ENCODE data around the gene GINS3. TPM values are rescaled to one million over a fixed set of nuclear protein-coding genes. Genes with fewer than 3 reads are reported as not detected.
"Not testable (repeated sequence)": the region's sequence is repeated elsewhere in the genome, so short reads cannot be mapped to it uniquely, and the experiment has no call there.

GINS3 gene
- polyA plus RNA-seq, 4 donors, result 11.5 to 14.0 (median 12.4) TPM

- DNase-seq (ENCODE audit: low read depth in 4 of 4, low spot score in 3 of 4), result no peak
These were observed 7.0 kb upstream of the GINS3 start for GRCh38 chr16:58385218-58385773.

DNA sequence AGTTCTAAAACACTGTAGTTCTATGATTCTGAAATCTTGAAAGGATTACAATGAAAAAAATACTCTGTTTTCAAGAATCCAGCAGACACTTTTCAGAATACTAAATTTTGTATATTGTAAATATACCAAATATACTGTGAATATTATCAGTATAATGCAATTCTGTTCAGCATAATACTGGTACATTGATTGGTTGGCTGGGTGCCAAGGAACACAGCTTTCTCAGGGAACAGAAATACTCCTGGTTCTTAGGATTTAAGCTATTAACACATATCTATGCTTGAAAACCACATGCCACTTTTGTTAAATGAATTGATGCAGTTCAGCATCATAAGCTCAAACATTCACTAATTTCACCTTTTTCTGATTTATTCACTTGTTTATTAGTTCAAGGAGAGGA lies 2.5 kb upstream of the GINS3 start:
- DNase-seq (ENCODE audit: low read depth in 4 of 4, low spot score in 3 of 4), result no peak

DNA sequence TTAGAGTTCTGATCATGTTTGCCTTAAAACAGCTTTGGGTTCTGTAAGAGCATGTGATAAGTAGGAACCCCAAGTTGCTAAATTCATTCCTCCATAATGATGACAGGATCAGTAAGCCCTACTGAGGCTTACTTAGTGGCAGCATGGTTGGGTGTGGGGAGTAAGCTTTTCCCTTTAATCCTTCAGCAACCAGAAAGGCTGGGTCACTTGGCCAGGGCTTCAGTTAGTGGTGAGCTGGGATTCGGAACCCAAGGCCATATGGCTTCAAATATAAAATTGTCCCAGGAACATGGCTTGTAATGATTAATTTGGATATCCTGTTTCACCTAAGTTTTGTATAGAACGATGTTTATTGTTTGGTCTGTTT lies 850 bp downstream of the GINS3 start:
- DNase-seq (ENCODE audit: low read depth in 4 of 4, low spot score in 3 of 4), result no peak

DNA sequence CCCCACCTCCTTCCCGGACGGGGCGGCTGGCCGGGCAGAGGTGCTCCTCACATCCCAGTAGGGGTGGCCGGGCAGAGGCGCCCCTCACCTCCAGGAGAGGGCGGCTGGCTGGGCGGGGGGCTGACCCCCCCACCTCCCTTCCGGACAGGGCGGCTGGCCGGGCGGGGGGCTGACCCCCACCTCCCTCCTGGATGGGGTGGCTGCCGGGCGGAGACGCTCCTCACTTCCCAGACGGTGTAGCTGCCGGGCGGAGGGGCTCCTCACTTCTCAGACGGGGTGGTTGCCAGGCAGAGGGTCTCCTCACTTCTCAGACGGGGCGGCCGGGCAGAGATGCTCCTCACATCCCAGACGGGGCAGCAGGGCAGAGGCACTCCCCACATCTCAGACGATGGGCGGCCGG lies 4.6 kb downstream of the GINS3 start:
- not testable (repeated sequence) for DNase-seq (ENCODE audit: low read depth in 4 of 4, low spot score in 3 of 4)

DNA sequence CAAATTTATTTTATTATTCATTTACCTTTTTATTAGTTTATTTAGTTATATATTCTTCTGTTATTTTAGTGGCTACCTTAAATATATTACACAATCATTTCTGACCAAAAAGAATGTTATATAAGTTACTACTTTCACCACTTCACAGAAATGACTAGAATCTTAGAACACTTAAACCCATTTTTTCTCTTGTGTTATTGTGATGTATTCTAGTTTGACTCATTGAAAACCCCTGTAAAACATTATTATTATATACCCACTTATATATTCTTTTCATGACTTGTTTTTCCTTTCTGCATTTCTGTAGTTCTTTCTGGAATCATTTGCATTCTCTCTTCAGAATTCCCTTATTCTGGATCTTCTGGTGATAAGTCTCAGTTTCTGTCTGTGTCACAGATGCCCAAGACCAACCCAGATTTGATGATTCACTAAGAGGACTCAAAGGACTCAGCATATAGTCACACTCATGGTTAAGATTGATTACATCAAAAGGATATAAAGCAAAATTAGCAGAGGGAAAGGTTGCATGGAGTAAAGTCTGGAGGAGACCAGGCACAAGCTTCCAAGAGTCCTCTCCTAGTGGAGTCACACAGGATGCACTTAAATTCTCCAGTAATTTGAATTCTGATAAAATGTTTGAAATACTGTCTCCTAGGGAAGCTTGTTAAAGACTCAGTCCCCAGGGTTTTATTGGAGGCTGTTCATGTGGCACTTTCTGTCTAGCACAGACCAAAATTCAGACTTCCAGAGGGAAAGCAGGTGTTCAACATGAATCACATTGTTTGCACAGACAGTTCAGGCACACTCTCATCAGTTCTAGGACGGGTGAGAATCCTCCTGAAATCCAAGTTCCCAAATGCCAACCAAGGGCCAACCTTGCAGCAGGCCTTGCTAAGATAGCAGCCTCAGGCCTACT lies 7.7 kb downstream of the GINS3 start:
- DNase-seq (ENCODE audit: low read depth in 4 of 4, low spot score in 3 of 4), result no peak

DNA sequence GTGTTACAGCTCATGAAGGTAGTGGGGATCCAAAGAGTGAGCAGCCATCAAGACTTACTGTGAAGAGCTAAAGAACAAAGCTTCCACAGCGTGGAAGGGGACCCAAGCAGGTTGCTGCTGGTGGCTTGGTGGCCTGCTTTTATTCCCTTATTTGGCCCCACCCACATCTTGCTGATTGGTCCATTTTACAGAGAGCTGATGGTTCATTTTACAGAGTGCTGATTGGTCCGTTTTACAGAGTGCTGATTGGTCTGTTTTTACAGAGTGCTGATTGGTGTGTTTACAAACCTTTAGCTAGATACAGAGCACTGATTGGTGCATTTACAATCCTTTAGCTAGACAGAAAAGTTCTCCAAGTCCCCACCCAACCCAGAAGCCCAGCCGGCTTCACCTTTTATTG lies 9.0 kb downstream of the GINS3 start:
- not testable (repeated sequence) for DNase-seq (ENCODE audit: low read depth in 4 of 4, low spot score in 3 of 4)

- no peak for DNase-seq (ENCODE audit: low read depth in 4 of 4, low spot score in 3 of 4)
These were observed 10.5 kb downstream of the GINS3 start for GRCh38 chr16:58402796-58403195.

- no peak for DNase-seq (ENCODE audit: low read depth in 4 of 4, low spot score in 3 of 4)
These were observed 17.2 kb downstream of the GINS3 start for GRCh38 chr16:58409316-58409973.

DNA sequence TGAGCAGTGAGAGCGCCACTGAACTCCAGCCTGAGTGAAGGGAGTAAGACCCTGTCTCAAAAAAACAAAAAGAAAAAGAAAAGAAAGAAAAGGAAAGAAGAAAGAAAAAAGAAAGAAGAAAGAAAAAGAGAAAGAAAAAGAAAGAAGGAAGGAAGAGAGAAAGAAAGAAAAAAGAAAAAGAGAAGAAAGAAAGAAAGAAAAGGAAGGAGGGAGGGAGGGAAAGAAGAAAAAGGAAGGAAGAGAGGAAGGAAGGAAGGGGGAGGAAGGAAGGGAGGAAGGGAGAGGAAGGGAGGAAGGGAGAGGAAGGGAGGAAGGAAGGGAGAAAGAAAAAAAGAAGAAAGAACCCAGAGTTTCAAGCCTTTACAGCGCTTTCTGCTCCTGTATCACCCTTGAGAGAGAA lies 19.1 kb downstream of the GINS3 start:
- DNase-seq (ENCODE audit: low read depth in 4 of 4, low spot score in 3 of 4), result no peak

- no peak for DNase-seq (ENCODE audit: low read depth in 4 of 4, low spot score in 3 of 4)
These were observed 19.7 kb downstream of the GINS3 start for GRCh38 chr16:58411736-58412614.

DNA sequence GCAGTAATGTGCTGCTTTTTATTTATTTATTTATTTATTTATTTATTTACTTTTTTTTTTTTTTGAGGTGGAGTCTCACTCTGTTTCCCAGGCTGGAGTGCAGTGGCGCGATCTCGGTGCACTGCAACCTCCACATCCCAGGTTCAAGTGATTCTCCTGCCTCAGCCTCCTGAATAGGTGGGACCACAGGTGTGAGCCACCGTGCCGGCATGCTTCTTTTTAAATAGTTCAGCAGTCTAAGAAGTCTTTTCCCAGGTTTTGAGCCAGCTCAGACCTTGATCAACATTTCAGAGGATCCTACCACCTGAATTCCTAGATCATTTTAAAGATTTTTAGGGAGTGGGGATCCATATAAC lies 20.3 kb downstream of the GINS3 start:
- DNase-seq (ENCODE audit: low read depth in 4 of 4, low spot score in 3 of 4), result not testable (repeated sequence)

DNA sequence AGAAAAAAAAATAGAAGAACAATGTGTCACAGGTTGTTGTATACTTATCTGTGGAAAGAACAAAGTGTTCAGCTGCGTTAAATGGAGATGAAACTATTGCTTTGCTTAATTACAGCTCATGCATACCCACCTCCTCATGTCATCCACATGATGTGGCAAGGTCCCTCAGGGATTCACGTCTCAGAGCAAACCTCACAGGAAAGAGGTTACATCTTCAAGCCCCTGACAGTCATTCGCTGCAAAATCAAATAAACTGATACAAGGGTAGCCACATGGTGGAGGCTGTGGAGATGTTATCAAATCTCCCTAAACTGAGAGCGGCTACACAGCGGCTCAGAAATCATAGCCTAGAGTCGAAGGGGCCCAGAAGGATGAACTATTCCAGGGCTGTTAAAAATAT lies 21.1 kb downstream of the GINS3 start:
- DNase-seq (ENCODE audit: low read depth in 4 of 4, low spot score in 3 of 4), result no peak

- no peak for DNase-seq (ENCODE audit: low read depth in 4 of 4, low spot score in 3 of 4)
These were observed 22.7 kb downstream of the GINS3 start for GRCh38 chr16:58415003-58415402.

DNA sequence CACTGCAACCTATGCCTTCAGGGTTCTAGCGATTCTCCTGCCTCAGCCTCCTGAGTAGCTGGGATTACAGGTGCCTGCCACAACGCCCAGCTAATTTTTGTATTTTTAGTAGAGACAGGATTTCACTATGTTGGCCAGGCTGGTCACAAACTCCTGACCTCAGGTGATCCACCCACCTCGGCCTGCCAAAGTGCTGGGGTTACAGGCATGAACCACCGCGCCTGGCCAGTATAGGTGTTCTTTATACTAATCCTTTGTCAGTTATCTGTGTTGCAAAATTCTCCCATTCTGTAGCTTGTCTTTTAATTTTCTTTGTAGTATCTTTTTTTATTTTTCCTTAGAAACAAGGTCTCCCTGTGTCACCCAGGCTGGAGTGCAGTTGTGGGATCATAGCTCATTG lies 23.7 kb downstream of the GINS3 start:
- DNase-seq (ENCODE audit: low read depth in 4 of 4, low spot score in 3 of 4), result not testable (repeated sequence)

DNA sequence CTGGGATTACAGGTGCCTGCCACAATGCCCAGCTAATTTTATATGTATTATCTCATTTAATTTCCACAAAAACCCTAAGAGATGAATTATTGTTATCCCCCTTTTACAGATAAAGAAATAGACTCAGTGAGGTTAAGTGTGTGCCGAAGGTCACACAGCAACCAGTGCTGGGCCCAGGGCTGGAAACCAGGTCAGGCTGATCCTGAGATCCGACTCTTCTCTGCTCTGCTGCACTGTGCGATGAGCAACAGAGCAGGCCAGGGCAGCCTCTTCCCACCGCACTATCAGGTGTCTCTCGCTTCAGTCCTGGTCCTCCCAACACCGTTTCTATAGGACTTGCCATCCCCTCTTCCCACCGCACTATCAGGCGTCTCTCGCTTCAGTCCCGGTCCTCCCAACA lies 24.8 kb downstream of the GINS3 start:
- DNase-seq (ENCODE audit: low read depth in 4 of 4, low spot score in 3 of 4), result no peak

- no peak for DNase-seq (ENCODE audit: low read depth in 4 of 4, low spot score in 3 of 4)
These were observed 25.3 kb downstream of the GINS3 start for GRCh38 chr16:58417600-58417999.

DNA sequence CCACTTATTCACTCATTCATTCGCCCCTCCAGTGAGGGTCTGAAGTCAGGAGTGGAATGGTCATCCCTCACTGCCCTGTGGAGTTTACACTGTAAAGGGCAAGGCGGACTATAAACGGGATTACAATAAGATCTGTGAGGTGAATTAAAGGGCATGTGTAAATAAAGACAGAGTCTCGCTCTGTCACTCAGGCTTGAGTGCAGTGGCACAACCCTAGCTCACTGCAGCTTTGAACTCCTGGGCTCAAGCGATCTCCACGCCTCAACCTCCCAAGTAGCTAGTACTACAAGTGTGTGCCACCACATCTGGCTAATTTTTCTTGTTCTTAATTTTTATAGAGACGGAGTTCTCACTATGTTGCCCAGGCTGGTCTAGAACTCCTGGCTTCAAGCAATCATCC lies 25.8 kb downstream of the GINS3 start:
- DNase-seq (ENCODE audit: low read depth in 4 of 4, low spot score in 3 of 4), result no peak

DNA sequence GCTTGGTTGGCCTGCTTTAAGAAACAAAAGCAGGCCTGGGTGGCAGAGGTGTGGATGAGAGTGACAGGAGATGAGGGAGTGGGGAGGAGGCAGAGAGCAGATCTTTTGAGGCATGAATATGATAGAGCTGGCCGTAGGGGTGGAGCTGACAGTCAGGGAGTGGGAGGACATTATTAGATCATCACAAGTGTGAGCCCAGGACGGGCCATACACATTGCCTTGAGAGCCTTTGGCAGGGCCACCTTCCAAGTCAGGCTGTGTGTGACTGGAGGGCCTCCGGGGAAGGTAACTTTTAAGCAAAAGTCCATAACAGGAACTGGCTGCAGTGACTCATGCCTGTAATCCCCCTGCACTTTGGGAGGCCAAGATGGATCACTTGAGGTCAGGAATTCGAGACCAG lies 26.3 kb downstream of the GINS3 start:
- no peak for DNase-seq (ENCODE audit: low read depth in 4 of 4, low spot score in 3 of 4)

- DNase-seq (ENCODE audit: low read depth in 4 of 4, low spot score in 3 of 4), result no peak
These were observed 27.1 kb downstream of the GINS3 start for GRCh38 chr16:58419241-58419990.

- no peak for DNase-seq (ENCODE audit: low read depth in 4 of 4, low spot score in 3 of 4)
These were observed 28.8 kb downstream of the GINS3 start for GRCh38 chr16:58421059-58421458.

Measured in right renal pelvis (tissue), 4 donors.